Measurements from ENCODE around the gene EVX1. TPM values are rescaled to one million over a fixed set of nuclear protein-coding genes. Genes with fewer than 3 reads are reported as not detected.

The EVX1 gene
- total RNA-seq, 2 donors from 2014 or later, result not detected

- 10 to 13% methylated on average over 23 of the region's 23 CpGs for WGBS, 2 donors
- Histone ChIP-seq H3K36me3 (replicated peaks in 1 of 2; ENCODE audit: insufficient read depth in 1 of 2, low read depth in 2 of 2) (no peaks in the 10 kb centered on the region), H3K27ac (no peak overlapping the region), H3K4me1 (peaks cover 30% of the 10 kb centered on the region), H3K9me3 (no peaks in the 10 kb centered on the region), H3K27me3 (peaks cover 0 to 56% of the 10 kb centered on the region in 2 donors), H3K4me3 (no peak overlapping the region)
- ATAC-seq, result no peak
- TF ChIP-seq CTCF (IDR thresholded peaks at IDR 0.05) (no peak), POLR2A (IDR thresholded peaks at IDR 0.05) (no peak)
- DNase-seq, result no peak
- intact Hi-C loops (cut with DNase I), result no loop called here
Measured at GRCh38 chr7:27248911-27249723, 6.5 kb downstream of the EVX1 start.

GRCh38 chr7:27249724-27250556 lies 7.3 kb downstream of the EVX1 start:
- ATAC-seq, result no peak
- TF ChIP-seq CTCF (IDR thresholded peaks at IDR 0.05), result no peak
- no peak for TF ChIP-seq POLR2A (IDR thresholded peaks at IDR 0.05)

GRCh38 chr7:27250557-27251070 lies 8.0 kb downstream of the EVX1 start:
- WGBS, 2 donors, result 11 to 18% methylated on average over 6 of the region's 6 CpGs
- no peaks in the 10 kb centered on the region for H3K9me3 ChIP-seq
- TF ChIP-seq CTCF (IDR thresholded peaks at IDR 0.05), result no peak
- no peak for TF ChIP-seq POLR2A (IDR thresholded peaks at IDR 0.05)
- peaks cover 21% of the 10 kb centered on the region for H3K4me1 ChIP-seq
- no peak overlapping the region for H3K4me3 ChIP-seq
- no peak for ATAC-seq
- peaks cover 0 to 41% of the 10 kb centered on the region in 2 donors for H3K27me3 ChIP-seq
- DNase-seq, result no peak
- intact Hi-C loops (cut with DNase I), result no loop called here
- no peak overlapping the region for H3K27ac ChIP-seq
- H3K36me3 ChIP-seq (replicated peaks in 1 of 2; ENCODE audit: insufficient read depth in 1 of 2, low read depth in 2 of 2), result no peaks in the 10 kb centered on the region

More at GRCh38 chr7:27249724-27250556, 7.3 kb downstream of the EVX1 start:
- peaks cover 0 to 48% of the 10 kb centered on the region in 2 donors for H3K27me3 ChIP-seq
- no peak for DNase-seq
- no peak overlapping the region for H3K27ac ChIP-seq
- no peak overlapping the region for H3K4me3 ChIP-seq
- intact Hi-C loops (cut with DNase I), result no loop called here
- peaks cover 28% of the 10 kb centered on the region for H3K4me1 ChIP-seq
- WGBS, 2 donors, result 10 to 14% methylated on average over 19 of the region's 19 CpGs
- no peaks in the 10 kb centered on the region for H3K36me3 ChIP-seq (replicated peaks in 1 of 2; ENCODE audit: insufficient read depth in 1 of 2, low read depth in 2 of 2)
- no peaks in the 10 kb centered on the region for H3K9me3 ChIP-seq

GRCh38 chr7:27251136-27251651 lies 8.6 kb downstream of the EVX1 start:
- Histone ChIP-seq H3K9me3 (no peaks in the 10 kb centered on the region), H3K4me1 (peaks cover 15% of the 10 kb centered on the region), H3K4me3 (no peak overlapping the region), H3K36me3 (replicated peaks in 1 of 2; ENCODE audit: insufficient read depth in 1 of 2, low read depth in 2 of 2) (no peaks in the 10 kb centered on the region), H3K27me3 (peaks cover 0 to 36% of the 10 kb centered on the region in 2 donors), H3K27ac (no peak overlapping the region)
- DNase-seq, result no peak
- no peak for ATAC-seq
- TF ChIP-seq CTCF (IDR thresholded peaks at IDR 0.05), result no peak
- no peak for TF ChIP-seq POLR2A (IDR thresholded peaks at IDR 0.05)
- intact Hi-C loops (cut with DNase I), result no loop called here
- 9 to 22% methylated on average over 18 to 29 of the region's 29 CpGs for WGBS, 2 donors

Measured in body of pancreas (tissue), 4 donors.